GM19372 (cell line): Measurements from ENCODE around the gene MAGEA6.
"Not testable (repeated sequence)": the region's sequence is repeated elsewhere in the genome, so short reads cannot be mapped to it uniquely, and the experiment has no call there.

Experiments used
- ATAC-seq: cut with Tn5 transposase; IDR thresholded peaks from one replicate; pipeline ENCODE4 v1.9.1; 2021; ENCODE audit warnings: mild to moderate bottlenecking, low read depth, moderate library complexity; ENCODE audit not compliant: unreplicated experiment

Gene MAGEA6, protein sequence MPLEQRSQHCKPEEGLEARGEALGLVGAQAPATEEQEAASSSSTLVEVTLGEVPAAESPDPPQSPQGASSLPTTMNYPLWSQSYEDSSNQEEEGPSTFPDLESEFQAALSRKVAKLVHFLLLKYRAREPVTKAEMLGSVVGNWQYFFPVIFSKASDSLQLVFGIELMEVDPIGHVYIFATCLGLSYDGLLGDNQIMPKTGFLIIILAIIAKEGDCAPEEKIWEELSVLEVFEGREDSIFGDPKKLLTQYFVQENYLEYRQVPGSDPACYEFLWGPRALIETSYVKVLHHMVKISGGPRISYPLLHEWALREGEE

DNA sequence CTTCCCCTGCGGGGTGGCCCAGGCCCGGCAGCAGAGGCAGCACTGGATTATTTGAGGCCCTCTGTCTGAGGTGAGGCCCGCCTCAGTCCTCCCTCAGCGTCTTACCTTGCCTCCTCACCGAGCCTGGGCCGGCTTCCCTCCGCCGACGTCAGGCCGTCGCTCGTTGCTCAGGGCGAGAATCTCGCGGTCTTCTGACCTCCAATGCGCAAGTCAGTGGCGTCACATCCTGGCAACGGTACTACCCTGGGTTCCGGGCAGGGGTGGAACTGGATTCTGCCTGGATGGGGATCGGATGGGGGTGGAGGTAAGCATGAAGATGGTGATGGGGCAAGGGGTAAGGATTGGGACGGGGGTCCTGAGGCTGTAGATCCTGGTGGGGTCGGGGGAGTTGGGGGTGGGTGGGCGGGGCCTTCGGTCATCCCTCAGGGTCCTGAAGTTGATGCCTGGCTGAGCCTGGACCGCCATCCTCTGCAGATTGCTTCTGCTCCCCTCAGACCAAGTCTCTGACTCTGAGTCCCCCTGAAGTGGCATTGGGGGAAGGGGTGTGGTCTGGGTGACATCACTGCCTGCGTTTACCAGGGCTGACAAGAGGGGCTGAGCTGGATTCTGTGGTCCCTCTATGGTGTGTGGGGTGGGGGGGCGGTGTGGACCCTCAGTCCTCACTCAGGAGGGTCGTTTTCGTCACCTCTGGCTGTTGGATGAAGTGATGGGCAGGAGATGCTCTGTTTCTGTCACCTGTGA lies at the start of gene MAGEA6:
TSS of gene MAGEA6 (minus strand) at position 141 of the 741 bp plus-strand sequence. CDS start 2,039 bp downstream, outside the sequence.
- not testable (repeated sequence) for ATAC-seq

- ATAC-seq = no peak
Measured at GRCh38 chrX:152819266-152819665, 49.8 kb upstream of the MAGEA6 start.

DNA sequence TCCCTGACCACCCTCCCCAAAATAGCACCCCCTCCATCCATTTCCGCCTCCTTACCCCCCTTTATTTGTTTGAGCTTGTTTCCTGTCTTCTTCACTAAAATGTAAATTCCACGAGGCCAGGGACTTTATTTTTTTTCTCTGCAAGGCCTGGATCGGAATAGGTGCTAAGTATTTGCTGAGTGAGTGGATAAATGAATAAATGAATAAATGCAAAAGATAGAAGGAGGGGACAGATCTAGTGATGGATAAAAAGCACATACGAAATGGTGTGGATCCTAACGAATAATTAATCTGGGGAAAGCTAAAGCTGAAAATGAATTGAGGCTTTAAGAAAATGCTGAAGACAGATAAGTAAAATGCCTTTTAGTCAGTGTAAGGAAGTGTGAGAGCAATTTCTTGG lies 48.9 kb upstream of the MAGEA6 start:
- no peak for ATAC-seq

- ATAC-seq = no peak
Measured at GRCh38 chrX:152817078-152817764, 47.7 kb upstream of the MAGEA6 start.

DNA sequence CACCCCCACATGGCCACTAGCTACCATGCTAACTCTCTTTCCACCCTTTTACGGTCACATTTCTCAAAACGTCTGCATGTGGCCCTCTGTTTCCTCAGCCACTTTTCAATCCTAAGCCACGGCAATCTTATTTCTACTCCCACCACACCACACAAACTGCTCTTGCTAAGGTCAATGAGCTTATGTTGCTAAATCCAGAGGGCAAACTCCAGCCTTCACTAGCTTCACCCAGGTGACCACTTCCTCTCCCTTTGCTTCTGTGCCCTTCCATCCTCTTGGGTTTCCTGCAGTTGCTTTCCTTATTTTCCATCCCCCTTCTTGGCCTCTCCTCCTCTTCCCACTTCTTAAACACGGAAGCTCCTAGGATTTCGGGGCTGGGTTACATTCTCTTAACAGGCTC lies 44.6 kb upstream of the MAGEA6 start:
- ATAC-seq = no peak

DNA sequence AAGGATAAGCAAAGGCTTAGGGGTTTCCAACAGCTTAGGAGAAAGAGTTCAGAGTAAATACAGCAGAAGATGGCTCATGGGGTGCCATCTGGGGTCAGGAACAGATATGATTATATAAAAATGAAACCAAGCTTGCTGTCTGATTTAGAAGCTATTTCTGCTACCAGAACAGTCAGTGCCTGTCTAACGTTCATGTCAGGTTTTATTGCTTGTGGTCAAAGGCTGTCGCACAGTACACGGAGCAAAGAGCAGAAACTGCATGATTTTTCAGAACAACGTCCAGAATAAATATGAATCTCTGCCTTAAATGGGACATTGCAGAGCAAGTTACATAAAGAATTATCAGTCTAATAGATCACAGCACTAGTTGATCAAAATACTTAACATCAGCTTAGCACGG lies 43.7 kb upstream of the MAGEA6 start:
- ATAC-seq = no peak

DNA sequence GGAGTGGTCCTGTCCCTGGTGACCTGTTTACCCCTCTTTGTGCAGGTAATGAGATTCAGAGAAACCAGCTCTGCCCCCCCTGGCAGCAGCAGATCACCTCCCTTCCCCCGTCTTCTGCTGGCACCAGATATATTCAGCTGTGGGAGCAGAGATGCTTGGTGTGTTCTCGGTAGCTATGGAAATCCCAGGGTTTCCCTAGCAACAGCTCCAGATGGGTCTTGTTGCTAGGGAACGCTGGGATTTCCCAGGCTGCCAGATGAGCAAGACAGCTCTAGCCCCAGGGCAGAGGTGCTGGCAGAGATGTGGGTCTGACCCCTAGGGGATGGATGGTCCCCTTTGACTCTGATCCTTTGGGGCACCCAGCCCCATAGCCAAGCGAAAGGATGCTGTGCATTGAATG lies 40.9 kb upstream of the MAGEA6 start:
- no peak for ATAC-seq

- ATAC-seq = no peak
Measured at GRCh38 chrX:152806035-152806434, 36.5 kb upstream of the MAGEA6 start.

DNA sequence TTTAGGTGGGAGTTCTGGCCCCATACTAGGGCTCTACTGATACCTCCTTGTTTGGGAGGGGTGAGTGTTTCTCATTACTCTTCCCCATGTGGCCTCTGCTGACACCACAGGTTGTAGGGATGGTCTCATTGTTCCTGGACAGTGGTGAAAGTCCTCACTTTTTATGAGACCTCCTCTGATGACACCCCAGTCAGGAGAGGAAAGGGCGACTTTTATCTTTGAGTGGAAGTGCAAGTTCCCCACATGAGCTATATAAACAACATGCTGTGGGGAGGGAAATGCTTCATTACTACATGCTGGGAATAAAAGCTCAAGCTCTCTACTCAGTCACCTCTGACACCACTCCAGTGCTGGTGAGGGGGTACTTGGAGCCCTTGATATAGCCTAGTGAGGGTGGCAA lies 29.5 kb upstream of the MAGEA6 start:
- no peak for ATAC-seq

DNA sequence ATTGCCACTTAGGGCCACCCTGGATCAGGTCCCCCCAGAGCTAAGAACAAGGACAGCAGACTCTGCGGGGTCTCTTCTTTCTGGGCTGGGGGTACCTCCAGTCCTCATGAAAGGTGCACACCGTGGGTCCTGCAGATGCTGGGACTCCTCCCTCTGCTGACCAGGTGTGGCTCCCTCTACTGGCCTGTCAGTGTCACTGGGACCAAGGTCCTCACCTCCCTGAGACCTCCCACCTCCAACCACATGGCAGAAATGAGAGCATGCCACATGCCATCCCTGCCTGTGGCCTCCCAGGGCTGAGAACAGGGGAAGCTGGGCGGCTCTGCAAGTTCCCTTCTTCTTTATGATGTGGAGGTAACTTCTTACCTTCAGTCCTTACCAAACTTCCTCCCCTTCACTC lies 17.6 kb upstream of the MAGEA6 start:
- ATAC-seq = peak; percentile 81

DNA sequence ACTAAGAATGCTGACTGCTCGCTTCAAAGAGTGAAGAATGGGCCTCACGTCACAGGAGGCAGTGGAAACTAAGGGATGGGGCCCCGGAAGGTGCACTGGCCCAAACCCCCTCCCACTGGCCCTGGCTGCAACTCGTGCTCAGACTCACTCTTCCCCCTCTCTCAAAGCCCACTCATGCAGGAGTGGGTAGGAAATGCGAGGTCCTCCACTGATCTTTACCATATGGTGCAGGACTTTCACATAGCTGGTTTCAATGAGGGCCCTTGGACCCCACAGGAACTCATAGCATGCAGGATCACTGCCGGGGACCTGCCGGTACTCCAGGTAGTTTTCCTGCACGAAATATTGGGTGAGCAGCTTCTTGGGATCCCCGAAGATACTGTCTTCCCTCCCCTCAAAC lies 2.9 kb downstream of the MAGEA6 start:
- not testable (repeated sequence) for ATAC-seq

GRCh38 chrX:152761582-152761981 lies 7.9 kb downstream of the MAGEA6 start:
- ATAC-seq = not testable (repeated sequence)

GRCh38 chrX:152759544-152759943 lies 9.9 kb downstream of the MAGEA6 start:
- ATAC-seq = not testable (repeated sequence)

GRCh38 chrX:152758918-152759317 lies 10.6 kb downstream of the MAGEA6 start, which contains the start of gene CSAG3:
Gene CSAG3 (plus strand): TSS chrX:152759218.
- ATAC-seq = not testable (repeated sequence)

DNA sequence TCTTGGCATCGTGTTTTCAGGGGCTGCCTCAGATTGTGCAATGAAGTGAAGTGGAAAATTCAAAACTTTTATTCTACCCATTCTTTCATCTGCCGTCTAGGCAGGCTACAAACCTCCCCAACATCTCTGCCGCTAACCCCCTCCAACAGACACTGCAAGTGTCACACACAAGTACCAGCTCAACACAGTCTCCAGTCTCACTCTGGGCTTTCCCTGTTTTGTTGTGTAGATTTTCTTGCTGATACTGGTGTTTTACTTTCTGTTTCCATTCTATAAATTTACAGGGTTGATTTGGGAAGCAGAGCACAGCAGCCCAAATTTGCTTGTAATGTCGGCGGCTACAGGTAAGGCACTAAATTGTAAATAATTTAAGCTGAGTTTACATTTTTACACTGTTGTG lies 14.6 kb downstream of the MAGEA6 start:
- not testable (repeated sequence) for ATAC-seq

DNA sequence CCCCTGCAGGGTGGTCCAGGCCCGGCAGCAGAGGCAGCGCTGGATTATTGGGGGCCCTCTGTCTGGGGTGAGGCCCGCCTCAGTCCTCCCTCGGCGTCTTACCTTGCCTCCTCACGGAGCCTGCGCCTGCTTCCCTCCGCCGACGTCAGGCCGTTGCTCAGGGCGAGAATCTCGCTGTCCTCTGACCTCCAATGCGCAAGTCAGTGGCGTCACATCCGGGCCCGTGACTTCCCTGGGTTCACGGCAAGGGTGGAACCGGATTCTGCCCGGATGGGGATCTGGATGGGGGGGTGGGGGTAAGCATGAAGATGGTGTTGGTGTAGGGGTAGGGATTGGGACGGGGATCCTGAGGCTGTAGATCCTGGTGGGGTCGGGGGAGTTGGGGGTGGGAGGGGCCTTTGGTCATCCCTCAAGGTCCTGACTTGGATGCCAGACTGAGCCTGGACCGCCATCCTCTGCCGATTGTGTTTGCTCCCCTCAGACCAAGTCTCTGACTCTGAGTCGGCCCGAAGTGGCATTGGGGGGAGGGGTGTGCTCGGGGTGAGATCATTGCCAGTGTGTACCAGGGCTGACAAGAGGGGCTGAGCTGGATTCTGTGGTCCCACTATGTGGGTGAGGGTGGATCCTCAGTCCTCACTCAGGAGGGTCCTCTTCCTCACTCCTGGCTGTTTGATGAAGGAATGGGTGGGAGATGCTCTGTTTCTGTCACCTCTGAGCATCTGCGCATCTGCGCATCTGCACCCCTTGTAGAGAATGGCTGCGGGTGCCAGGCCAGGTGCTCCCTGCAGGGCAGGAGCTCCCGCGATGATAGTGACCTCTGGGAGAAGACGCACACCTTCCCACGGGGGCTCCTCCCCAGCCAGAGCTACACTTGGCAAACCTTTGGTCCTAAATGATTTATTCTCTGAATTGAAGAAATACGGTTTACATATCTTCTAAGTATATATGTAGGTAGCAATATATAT lies 15.5 kb downstream of the MAGEA6 start, which contains the start of gene MAGEA2:
TSS of gene MAGEA2 (minus strand) at position 157 of the 965 bp plus-strand sequence. CDS start 2,479 bp downstream, outside the sequence.
- ATAC-seq = not testable (repeated sequence)

GRCh38 chrX:152738560-152738959 lies 30.9 kb downstream of the MAGEA6 start:
- ATAC-seq = no peak

- not testable (repeated sequence) for ATAC-seq
Measured at GRCh38 chrX:152736528-152736927, 33.0 kb downstream of the MAGEA6 start.

DNA sequence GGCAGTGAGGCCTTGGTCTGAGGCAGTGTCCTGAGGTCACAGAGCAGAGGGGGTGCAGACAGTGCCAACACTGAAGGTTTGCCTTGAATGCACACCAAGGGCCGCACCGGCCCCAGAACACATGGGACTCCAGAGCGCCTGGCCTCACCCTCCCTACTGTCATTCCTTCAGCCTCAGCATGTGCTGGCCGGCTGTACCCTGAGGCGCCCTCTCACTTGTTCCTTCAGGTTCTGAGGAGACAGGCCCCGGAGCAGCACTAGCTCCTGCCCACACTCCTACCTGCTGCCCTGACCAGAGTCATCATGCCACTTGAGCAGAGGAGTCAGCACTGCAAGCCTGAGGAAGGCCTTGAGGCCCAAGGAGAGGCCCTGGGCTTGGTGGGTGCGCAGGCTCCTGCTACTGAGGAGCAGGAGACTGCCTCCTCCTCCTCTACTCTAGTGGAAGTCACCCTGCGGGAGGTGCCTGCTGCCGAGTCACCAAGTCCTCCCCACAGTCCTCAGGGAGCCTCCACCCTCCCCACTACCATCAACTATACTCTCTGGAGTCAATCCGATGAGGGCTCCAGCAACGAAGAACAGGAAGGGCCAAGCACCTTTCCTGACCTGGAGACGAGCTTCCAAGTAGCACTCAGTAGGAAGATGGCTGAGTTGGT lies 33.5 kb downstream of the MAGEA6 start:
- ATAC-seq = no peak
